AG09309 (cell line): ENCODE data around the gene SBSN.

Source experiments
- DNase-seq: peaks from one replicate; pipeline ENCODE4 v3.0.0-alpha.2; 2010; ENCODE audit warnings: low read depth
- H3K4me3 ChIP-seq: 2 replicates; pipeline ENCODE4 v1.5.1; 2011; ENCODE audit warnings: mild to moderate bottlenecking, low read depth, low read length, moderate library complexity; ENCODE audit not compliant: control insufficient read depth
- TF ChIP-seq, protein P1 (sequence below): IDR thresholded peaks from 2 replicates; pipeline ENCODE4 v1.5.1; 2011; ENCODE audit warnings: mild to moderate bottlenecking, low read depth, low read length, inconsistent platforms; ENCODE audit not compliant: insufficient read depth, control insufficient read depth; ENCODE audit errors: missing control alignments

SBSN gene

DNA sequence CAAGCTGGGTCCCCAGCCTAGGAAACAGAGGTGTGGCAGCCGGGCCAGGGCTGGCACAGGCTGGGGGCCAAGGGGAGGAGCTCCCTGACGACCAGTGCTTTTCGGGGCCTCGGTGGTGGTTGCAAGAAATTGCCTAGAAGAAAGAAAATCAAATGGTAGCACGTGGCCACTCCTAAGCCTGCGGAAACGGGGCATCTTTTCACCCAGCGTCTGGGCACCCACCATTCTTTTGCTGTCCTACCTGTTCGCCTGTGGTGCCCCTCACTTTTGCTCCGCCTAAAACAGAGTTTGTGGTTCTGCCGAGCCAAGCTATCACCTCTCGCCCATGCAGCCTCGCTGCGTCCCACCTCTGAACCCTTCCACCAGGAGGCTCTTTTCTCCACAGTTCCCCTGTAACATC, 30.7 kb downstream of the SBSN start:
- no peak for DNase-seq
- no peak overlapping the region for H3K4me3 ChIP-seq
- TF ChIP-seq, protein P1, sequence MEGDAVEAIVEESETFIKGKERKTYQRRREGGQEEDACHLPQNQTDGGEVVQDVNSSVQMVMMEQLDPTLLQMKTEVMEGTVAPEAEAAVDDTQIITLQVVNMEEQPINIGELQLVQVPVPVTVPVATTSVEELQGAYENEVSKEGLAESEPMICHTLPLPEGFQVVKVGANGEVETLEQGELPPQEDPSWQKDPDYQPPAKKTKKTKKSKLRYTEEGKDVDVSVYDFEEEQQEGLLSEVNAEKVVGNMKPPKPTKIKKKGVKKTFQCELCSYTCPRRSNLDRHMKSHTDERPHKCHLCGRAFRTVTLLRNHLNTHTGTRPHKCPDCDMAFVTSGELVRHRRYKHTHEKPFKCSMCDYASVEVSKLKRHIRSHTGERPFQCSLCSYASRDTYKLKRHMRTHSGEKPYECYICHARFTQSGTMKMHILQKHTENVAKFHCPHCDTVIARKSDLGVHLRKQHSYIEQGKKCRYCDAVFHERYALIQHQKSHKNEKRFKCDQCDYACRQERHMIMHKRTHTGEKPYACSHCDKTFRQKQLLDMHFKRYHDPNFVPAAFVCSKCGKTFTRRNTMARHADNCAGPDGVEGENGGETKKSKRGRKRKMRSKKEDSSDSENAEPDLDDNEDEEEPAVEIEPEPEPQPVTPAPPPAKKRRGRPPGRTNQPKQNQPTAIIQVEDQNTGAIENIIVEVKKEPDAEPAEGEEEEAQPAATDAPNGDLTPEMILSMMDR: no peak

DNA sequence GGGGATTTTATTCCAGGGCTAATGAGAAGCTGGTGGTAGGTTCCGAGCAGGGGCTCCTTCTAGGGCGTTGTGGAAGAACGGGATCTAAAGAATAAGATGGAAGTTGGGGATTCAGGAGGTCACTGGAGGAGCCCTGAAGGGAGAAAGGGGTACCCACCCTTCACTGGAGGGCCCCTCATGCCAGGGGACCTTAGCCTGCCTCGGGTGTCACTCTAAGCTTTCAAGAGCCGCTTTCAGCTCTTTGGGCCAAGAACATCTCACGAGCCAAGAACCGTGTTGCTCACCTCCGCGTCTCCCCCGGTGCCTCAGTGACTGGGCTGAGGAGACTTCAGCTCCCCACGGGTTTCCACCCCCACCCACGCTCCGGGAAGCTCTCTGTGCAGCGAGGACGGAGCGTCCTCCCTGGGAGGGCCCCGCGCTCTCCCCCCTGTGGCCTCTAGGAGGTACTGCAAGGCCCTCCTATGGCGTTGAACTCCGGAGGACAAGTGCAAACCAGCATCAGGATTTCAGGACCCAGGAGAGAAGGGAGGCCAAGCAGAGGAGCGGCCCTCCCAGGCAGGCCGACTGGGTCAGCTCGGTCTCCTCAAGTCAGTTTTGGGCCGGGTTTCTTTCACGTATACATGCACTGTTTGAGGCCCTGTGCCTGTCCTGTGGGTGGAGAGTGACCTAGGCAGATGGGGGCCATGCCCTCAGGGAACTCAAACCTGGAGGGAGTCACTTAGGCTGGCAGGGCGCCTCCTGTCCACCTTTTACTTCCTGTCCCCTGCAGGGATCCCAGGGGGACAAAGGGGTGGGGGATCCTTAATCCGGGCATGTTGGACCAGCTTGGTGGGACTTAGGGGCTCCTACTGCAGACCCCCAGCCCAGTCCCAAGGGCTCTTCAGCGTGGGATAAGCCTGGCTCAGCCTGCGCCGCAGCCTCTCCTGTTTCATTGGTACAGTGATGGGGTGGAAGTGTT, 32.7 kb downstream of the SBSN start:
- TF ChIP-seq, protein P1: peak; percentile 98
- no peak overlapping the region for H3K4me3 ChIP-seq
- no peak for DNase-seq

DNA sequence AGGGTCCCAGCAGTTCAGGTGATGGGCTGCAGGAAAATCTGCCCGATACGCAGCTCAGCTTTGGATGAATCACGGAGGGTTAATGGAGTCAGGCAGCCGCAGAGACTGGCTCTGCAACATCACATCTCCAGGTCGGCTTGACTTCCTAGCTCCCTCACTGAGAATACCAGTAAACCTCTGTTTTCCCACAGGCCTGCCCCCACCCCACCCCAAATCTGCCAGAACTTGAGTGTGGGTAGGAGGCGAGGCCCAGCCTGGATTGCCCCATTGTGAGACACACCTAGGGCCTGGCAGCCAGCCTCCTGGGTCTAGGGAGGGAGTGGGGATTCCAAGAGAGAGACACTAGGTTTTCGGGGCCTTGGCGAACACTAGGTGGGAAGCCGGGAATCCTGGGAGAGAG, 34.1 kb downstream of the SBSN start:
- H3K4me3 ChIP-seq: no peak overlapping the region
- DNase-seq: no peak
- TF ChIP-seq, protein P1: no peak

DNA sequence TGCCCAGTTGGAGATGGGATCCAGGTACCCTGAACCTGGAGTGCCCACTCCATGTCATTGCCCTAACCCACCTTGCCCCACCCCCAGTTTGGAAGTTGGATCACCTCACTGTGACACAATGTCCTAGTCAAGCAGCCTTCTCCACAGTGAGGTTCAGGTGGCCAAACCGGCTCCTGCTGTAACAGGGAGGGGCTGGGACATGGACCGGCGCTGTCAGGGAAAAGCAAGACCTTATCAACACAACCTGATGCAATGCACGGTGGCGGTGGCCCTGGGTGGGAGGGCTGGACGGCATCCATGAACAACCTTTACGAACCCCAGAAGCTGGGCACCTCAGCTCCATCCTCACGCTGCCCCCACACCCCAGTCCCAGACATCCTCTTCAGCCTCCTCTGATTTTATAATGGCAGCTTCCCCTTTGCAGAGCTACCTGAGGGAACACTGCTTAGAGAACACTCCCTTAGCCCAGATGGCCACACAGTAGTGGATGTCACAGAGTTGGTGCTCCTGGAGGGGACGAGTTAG, 36.2 kb downstream of the SBSN start:
- H3K4me3 ChIP-seq: no peak overlapping the region
- DNase-seq: no peak
- TF ChIP-seq, protein P1: no peak

DNA sequence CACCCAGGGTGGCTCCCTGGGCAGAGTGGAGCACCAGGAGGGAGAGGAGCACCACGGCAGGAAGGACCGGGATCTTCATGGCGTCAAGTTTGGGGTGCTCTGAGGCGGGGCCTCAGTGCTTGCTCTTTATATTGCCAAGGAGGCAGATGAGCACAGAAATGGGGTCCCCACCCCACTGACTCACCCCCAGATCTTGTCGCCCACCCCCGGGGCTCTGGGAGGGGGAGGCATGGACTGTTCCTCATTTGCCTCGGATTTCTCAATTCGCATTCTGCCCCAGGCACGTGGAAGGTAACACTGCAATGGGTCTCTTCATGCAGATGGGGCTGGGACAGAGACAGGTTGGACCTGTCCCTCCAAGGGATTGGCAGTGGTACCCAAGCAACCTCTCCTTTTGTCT, 37.7 kb downstream of the SBSN start, which contains the start of gene KRTDAP:
TSS of gene KRTDAP (minus strand) at position 101 of the 400 bp plus-strand sequence. CDS start at position 79, 22 bp downstream.
- no peak for DNase-seq
- H3K4me3 ChIP-seq: no peak within 1 kb of the TSS
- TF ChIP-seq, protein P1: no peak

DNA sequence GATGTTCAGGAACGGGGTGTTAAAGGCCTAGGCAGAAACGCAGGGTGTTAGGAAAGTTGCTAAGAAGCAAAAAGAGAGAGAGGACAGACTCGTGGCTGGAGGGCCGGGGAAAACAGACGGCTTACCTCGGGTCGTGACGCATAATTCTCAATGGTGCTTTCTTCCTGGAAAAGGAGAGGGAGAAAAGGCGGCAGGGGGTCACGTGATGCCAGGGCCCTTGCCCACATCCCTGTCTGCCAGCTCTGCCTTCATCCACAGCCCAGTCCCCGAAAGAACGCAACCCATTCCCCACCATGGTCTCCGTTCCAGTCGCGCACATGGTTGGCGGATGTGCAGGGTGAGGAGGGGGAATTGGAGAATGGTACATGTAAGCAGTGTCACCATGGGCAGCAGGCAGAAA, 39.4 kb downstream of the SBSN start:
- no peak overlapping the region for H3K4me3 ChIP-seq
- no peak for DNase-seq
- TF ChIP-seq, protein P1: no peak
